Endothelial cell of umbilical vein (primary cell): ENCODE data around the gene STON2. TPM values are rescaled to one million over a fixed set of nuclear protein-coding genes. Genes with fewer than 3 reads are reported as not detected.

Source experiments
- BruUV-seq: library from RNA; stranded (reverse); fragments of 400-500 nt; replicated peaks from 2 replicates; lab custom pipeline; 2021; lab: Mats Ljungman, UMichigan
- CTCF ChIA-PET: fragments of 300-600, 350-600 bp; sonication (Branson Sonifier 250); formaldehyde crosslinking; loops from one replicate; lab custom pipeline; 2021; ENCODE audit warnings: antibody characterized with exemption, inconsistent platforms; lab: Charles Lee
- POLR2A ChIA-PET: fragments of 300-600, 350-600 bp; sonication (Branson Sonifier 250); formaldehyde crosslinking; loops from one replicate; lab custom pipeline; 2021; ENCODE audit warnings: antibody characterized with exemption, inconsistent platforms; lab: Charles Lee
- DNase-seq: peaks from one replicate; pipeline ENCODE4 v3.0.0-alpha.2; 2011; ENCODE audit warnings: low read depth, low spot score
- FAIRE-seq: peaks from 2 replicates; lab custom pipeline; 2011; peaks lifted over from hg19 to GRCh38; lab: Jason Lieb, UNC
- H2AFZ ChIP-seq: 2 replicates; pipeline ENCODE4 v1.6.0; 2012; ENCODE audit warnings: low read depth, low read length, control low read depth, inconsistent platforms
- H3K27ac ChIP-seq: 2 replicates; pipeline ENCODE4 v1.5.1; 2011; ENCODE audit warnings: low read depth, mild to moderate bottlenecking, control low read depth, low read length, moderate library complexity; ENCODE audit not compliant: insufficient read depth
- H3K27me3 ChIP-seq, 2 experiments: 2 replicates each; pipeline versions ENCODE4 v1.6.0 to v1.6.1; 2011; ENCODE audit warnings: low read length in 2 of 2, mixed read lengths in 1 of 2; ENCODE audit not compliant: control insufficient read depth in 2 of 2, insufficient read depth in 2 of 2
- H3K36me3 ChIP-seq, 2 experiments: 2 replicates in 1 of 2; 3 replicates in 1 of 2; pipeline ENCODE4 v1.5.1; 2011; ENCODE audit warnings: low read length in 2 of 2, mild to moderate bottlenecking in 1 of 2, moderate library complexity in 1 of 2; ENCODE audit not compliant: control insufficient read depth in 2 of 2, insufficient read depth in 2 of 2; ENCODE audit errors: extremely low read depth in 1 of 2
- H3K4me1 ChIP-seq: 3 replicates; pipeline ENCODE4 v1.5.1; 2011; ENCODE audit warnings: mild to moderate bottlenecking, low read length; ENCODE audit not compliant: control insufficient read depth, insufficient read depth; ENCODE audit errors: extremely low read depth
- H3K4me2 ChIP-seq: 2 replicates; pipeline ENCODE4 v1.6.1; 2011; ENCODE audit warnings: low read length, control low read depth, mixed read lengths; ENCODE audit not compliant: insufficient read depth
- H3K4me3 ChIP-seq, 3 experiments: fragments of 200-600 bp in 1 of 3; sonication (generic), shearing (Covaris generic) in 1 of 3; replicated peaks in 1 of 3; 2 replicates each; pipeline ENCODE4 v1.5.1; 2011 to 2016; ENCODE audit warnings: control low read depth in 3 of 3, low read length in 3 of 3, mild to moderate bottlenecking in 2 of 3, inconsistent platforms in 1 of 3, low read depth in 1 of 3, moderate library complexity in 1 of 3; ENCODE audit not compliant: insufficient read depth in 1 of 3
- H3K79me2 ChIP-seq: 2 replicates; pipeline ENCODE4 v1.6.0; 2012; ENCODE audit warnings: low read length, inconsistent platforms; ENCODE audit not compliant: control insufficient read depth, insufficient read depth
- H3K9ac ChIP-seq: replicated peaks from 2 replicates; pipeline ENCODE3; 2011; ENCODE audit warnings: low read length, control low read depth; ENCODE audit not compliant: insufficient read depth; ENCODE audit errors: extremely low read depth
- H3K9me1 ChIP-seq: replicated peaks from 3 replicates; pipeline ENCODE4 v1.6.0; 2011; ENCODE audit warnings: mild to moderate bottlenecking, low read length; ENCODE audit not compliant: control insufficient read depth, insufficient read depth; ENCODE audit errors: extremely low read depth
- H3K9me3 ChIP-seq: replicated peaks from 2 replicates; pipeline ENCODE4 v1.5.1; 2012; ENCODE audit warnings: low read length, inconsistent platforms; ENCODE audit not compliant: control insufficient read depth, insufficient read depth
- H4K20me1 ChIP-seq: replicated peaks from 2 replicates; pipeline ENCODE3; 2011; ENCODE audit warnings: mild to moderate bottlenecking, low read length; ENCODE audit not compliant: control insufficient read depth, insufficient read depth; ENCODE audit errors: extremely low read depth
- CTCF ChIP-seq, 2 donors: IDR thresholded peaks; 1 replicate in 1 of 2; 2 replicates in 1 of 2; pipeline ENCODE4 v1.5.1; 2011; ENCODE audit warnings: low read length in 2 of 2, mild to moderate bottlenecking in 2 of 2, moderate library complexity in 2 of 2, control low read depth in 1 of 2, inconsistent platforms in 1 of 2, low read depth in 1 of 2; ENCODE audit not compliant: insufficient read depth in 1 of 2; ENCODE audit errors: extremely low read depth in 1 of 2
- EZH2 ChIP-seq: IDR thresholded peaks from 2 replicates; pipeline ENCODE4 v1.6.1; 2012; ENCODE audit warnings: borderline replicate concordance, low read depth, mild to moderate bottlenecking, moderate library complexity, low read length, inconsistent platforms; ENCODE audit not compliant: severe bottlenecking
- FOS ChIP-seq: IDR thresholded peaks from 2 replicates; pipeline ENCODE4 v1.6.1; 2011; ENCODE audit warnings: mild to moderate bottlenecking, low read length, moderate library complexity, borderline replicate concordance; ENCODE audit not compliant: insufficient read depth
- GATA2 ChIP-seq: IDR thresholded peaks from 2 replicates; pipeline ENCODE4 v1.7.0; 2011; ENCODE audit warnings: low read depth, mild to moderate bottlenecking, moderate library complexity, mixed read lengths, low read length; ENCODE audit not compliant: insufficient read length, insufficient read depth
- JUN ChIP-seq: IDR thresholded peaks from 2 replicates; pipeline ENCODE4 v1.6.1; 2011; ENCODE audit warnings: borderline replicate concordance, low read depth; ENCODE audit not compliant: insufficient read length, insufficient read depth
- MAX ChIP-seq: IDR thresholded peaks from 2 replicates; pipeline ENCODE4 v1.6.1; 2011; ENCODE audit not compliant: insufficient read depth, insufficient read length
- MYC ChIP-seq: IDR thresholded peaks from one replicate; pipeline ENCODE4 v1.6.1; 2011; ENCODE audit warnings: mild to moderate bottlenecking, low read depth, low read length
- POLR2A ChIP-seq: IDR thresholded peaks from 2 replicates; pipeline ENCODE4 v1.6.1; 2012; ENCODE audit warnings: low read depth, mild to moderate bottlenecking, control low read depth, low read length
- POLR2AphosphoS5 ChIP-seq: IDR thresholded peaks from 2 replicates; pipeline ENCODE4 v1.6.1; 2012; ENCODE audit warnings: low read depth, mild to moderate bottlenecking, control low read depth, low read length, moderate library complexity; ENCODE audit not compliant: insufficient read depth
- dilution Hi-C: fragments of 300-500 bp; cut with MboI; formaldehyde crosslinking; loops from one replicate; pipeline ENCODE4 v1.15.0; 2019; ENCODE audit warnings: low sequenced_read_pairs; ENCODE audit not compliant: extremely low pct_ligation_motif_present
- intact Hi-C: fragments of 100-400 bp; cut with micrococcal nuclease; formaldehyde crosslinking; loops from one replicate; pipeline ENCODE4 v1.10.0; 2022
- polyA plus RNA-seq, 4 experiments: library from polyadenylated mRNA; depleted of rRNA in 3 of 4; stranded (reverse) in 3 of 4; unstranded in 1 of 4; fragments of >200 nt; gene quantifications; 2 replicates each; pipeline versions ENCODE4 v1.2.1 to v1.2.3, GENCODE V29; 2011 to 2012; ENCODE audit warnings: missing spikeins in 1 of 4
- total RNA-seq: library from RNA; stranded (reverse); gene quantifications from 2 replicates; pipeline ENCODE4 v1.2.3, GENCODE V29; 2021

The STON2 gene
- total and polyA plus RNA-seq, 2 donors (not counting 3 experiments of a cell fraction or from before 2014, with no cell fraction given), result not detected

DNA sequence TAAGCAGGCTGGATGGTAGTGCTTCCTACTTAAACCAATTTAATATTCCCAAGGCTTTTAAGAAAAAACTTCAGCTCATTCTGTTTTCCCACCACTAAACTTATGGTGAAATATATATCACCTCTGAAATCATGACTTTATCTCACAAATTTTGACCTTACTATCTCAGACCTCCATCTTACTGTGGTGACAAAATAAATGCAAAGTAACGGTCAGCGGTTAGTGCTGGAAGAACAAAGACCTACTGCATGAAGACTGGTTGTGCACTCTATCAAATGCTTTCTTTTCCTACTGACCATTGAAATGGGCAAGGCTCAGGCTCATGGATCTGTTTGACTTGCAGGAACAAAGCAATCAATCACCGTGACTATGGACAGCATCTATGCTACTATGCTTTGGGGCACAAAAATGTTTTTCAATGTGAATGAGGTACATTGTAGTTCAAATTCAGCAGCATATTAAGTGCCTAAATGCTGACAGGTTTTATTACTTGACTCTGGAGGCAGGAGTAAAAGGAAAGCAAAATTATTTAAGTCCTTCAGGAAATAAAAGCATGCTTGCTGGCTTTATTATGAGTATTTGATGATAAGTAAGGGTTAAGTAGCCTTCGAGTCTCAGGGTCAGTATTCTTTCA lies 136.2 kb downstream of the STON2 start:
- no peak overlapping the region for H3K4me2 ChIP-seq
- H3K9me3 ChIP-seq, result no peaks in the 10 kb centered on the region
- H3K36me3 ChIP-seq, result no peaks in the 10 kb centered on the region
- TF ChIP-seq POLR2AphosphoS5 (no peak), JUN (no peak), MYC (no peak), MAX (no peak), POLR2A (no peak), EZH2 (no peak), GATA2 (no peak), CTCF (IDR thresholded peaks at IDR 0.05; ENCODE audit: extremely low read depth in 1 of 2, insufficient read depth in 1 of 2, low read depth in 1 of 2, low read length in 2 of 2) (no peak), FOS (no peak)
- H3K79me2 ChIP-seq, result no peaks in the 10 kb centered on the region
- no peak overlapping the region for H3K4me3 ChIP-seq
- no peaks in the 10 kb centered on the region for H4K20me1 ChIP-seq
- no peak for FAIRE-seq
- DNase-seq, result no peak
- no peaks in the 10 kb centered on the region for H3K27me3 ChIP-seq
- dilution Hi-C loops (no loop called here), intact Hi-C loops (no loop called here)
- H3K27ac ChIP-seq, result no peak overlapping the region
- ChIA-PET CTCF (interaction anchor here (0.8 kb wide), 1 partner anchor 18 kb away, joined by 3 read pairs; no protein-coding TSS in a partner anchor), POLR2A (no interaction called here)
- no peaks in the 10 kb centered on the region for H3K9me1 ChIP-seq
- BruUV-seq, result no TSS peak
- H3K9ac ChIP-seq, result no peak overlapping the region
- H2AFZ ChIP-seq, result no peak overlapping the region
- no peaks in the 10 kb centered on the region for H3K4me1 ChIP-seq
